Inferior parietal cortex (tissue), 1 donor: Measurements from ENCODE around the gene VSIG4.

Source experiments
- DNase-seq: peaks from one replicate; pipeline ENCODE4 v3.0.0-alpha.2; 2016; ENCODE audit errors: extremely low spot score

Gene VSIG4

GRCh38 chrX:66024092-66024467, 15.8 kb downstream of the VSIG4 start:
- DNase-seq: no peak

GRCh38 chrX:66023385-66024091, 16.3 kb downstream of the VSIG4 start:
- DNase-seq: no peak

DNA sequence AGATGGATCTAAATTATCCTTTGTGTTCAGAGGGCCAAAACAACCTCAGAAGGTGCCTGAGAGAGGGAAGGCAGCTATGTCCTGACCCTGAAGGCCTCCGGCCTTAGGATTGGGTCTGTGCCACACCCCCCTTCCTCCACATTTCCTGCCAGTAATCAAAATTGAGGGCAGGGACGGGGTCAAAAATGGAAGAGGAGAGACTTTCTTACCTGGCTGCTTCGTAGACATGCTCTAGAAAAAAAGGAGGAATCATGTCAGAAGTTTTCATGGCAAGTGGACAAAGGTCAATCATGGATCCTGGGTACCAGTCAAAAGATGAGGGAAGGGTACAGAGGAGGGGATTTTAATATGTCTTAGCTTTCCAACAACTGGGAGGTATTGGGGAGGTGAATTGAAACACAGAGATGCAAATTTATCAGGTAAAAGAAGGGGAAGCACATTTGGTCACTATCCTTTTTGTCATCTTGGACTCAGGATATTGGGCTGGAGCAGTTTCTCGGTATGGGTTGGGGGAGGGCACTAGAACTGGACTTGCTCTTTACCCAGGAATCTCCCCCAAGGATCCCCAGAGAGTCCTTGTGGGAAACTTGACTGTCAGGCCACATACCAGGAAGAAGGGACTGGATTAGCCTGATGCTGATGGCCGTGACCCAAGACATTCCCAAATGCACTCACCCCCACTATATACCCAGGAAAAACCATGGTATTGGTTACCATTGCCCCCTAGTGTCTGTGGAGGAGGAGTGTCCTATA, 17.1 kb downstream of the VSIG4 start:
- no peak for DNase-seq

- DNase-seq: no peak
Observed at GRCh38 chrX:66021765-66022631, 17.9 kb downstream of the VSIG4 start.

GRCh38 chrX:66021401-66021764, 18.5 kb downstream of the VSIG4 start:
- no peak for DNase-seq

DNA sequence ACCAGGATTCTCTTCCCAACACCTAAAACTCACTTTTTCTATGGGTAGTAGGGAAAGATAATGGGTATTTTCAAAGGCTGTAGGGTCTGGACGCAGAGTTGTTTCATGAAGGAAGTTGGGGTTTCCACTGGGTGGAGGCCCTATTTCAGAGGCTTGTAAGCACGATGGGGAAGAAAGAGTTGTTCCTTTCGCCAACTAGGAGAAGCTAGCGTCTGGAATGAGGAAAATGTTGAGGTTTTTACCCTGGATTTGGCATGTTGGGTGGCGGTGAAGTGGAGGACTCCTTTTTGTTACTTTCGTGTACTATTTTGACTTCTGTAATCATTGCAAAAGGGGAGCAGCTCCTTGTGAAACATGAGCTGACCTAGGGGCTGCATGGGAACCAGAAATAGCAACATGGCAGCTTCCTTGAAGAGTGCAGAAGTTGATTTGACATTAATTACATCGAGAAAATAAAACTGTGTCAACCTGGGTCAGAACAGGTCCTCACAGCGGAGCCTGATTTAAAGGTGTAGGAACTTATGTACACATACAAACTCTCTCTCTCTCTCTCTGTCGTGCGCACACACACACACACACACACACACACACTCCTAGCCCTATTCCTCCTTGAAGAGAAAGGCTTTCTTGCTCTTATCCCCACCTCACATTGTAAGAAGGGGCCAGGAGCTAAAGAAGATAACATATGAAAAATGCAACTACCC, 19.1 kb downstream of the VSIG4 start:
- DNase-seq: no peak

DNA sequence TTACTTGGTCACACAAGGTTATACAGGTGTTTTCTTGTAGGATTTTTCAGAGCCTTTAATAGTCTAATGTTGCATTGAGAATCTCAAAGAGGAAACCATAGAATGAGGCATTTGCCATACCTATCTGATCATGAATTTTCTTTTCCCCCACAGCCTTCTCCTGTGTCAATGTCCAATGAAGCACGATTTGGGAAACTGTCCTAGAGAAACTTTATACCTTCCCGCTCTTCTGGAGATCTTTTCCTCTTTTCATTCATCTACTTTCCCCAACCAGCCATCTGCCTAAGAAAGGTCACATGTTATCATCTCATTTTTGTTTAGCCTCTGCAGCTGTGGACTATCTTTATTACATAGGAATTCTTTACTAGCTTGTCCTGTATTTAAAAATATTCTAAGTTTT, 19.9 kb downstream of the VSIG4 start:
- DNase-seq: no peak

DNA sequence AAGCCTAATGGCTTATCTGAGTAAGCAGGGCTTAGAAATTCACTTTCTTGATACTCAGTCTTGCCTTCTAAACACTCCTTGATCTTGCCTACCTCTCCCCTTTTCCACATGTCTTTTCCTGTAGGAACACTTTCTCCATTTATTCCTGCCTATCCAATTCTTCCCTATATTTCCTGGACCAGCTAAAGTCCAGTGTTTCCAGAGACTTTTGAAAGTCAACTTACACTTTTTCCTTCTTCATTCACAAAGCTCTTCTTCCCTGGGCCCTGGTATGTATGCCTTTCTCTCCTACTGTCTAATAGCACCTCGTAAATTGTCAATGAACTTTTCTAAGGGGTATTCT, 20.6 kb downstream of the VSIG4 start:
- DNase-seq: no peak

- DNase-seq: no peak
Observed at GRCh38 chrX:66018585-66019309, 21.1 kb downstream of the VSIG4 start.

- DNase-seq: no peak
Observed at GRCh38 chrX:66017659-66018170, 22.2 kb downstream of the VSIG4 start.

DNA sequence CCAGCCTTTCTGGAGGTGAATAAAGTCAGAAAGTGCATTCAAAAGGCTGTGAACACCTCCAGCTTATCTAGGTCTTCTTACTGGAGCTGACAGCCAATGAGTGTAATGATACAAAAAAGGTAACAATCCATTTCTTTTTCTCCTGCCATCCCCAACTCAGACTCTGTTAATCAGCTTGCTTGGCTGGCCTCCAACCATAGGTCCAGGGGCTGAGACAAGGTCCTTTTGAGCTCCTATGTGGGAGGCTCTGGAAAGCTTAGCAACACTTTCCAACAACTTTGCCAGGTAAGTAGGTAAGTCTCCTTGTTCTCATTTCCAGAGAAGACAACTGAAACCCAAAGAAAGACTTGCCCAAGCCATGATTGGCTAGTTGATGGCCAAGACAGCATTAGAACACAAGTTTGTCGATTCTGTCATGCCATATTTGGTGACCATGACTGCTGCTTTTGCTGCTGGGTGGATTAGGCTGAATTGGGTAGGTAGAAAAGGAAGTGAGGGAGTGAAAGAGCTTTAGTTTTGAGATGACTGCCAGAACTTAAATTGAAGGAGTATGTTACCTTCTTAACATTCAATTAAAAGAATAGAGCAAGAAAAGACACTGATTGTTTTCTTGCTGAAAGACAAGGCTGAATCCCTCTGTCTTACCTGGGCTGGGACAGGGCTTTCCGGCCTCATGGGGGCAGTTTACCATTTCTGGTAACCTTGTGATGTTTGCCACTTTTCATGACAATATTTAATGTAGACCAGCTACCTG, 22.8 kb downstream of the VSIG4 start:
- no peak for DNase-seq

- DNase-seq: no peak
Observed at GRCh38 chrX:66015900-66016689, 23.8 kb downstream of the VSIG4 start.

DNA sequence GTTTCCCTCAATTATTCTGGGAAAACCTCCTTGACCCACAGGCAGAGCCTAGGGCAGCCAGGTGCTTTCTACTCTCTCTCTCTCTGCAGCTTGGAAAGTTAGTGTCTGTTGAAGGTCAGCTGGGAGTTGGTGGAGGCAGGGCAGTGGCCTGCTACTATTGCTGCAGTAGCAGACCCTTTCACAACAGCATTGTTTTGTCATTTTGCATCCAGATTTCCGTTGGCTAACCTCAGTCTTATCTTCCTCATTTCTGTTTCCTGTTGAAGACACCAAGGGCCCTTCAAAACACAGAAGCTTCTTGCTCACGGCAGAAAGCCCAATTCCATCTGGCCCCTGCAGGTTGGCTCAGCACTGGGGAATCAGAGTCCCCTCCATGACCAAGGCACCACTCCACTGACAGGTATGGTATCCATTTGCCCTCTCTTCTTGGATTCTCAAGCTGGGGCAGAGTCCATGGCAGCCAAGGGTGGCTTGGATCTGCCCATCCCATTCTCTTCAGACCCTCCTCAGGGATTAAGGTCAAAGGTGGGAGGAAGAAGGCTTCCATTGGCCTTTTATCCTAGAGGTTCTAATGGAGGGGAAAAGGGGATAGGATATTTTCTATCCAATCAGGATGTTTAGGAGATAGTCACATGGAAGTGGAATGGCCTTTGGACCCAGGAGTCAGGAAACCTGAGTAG, 24.6 kb downstream of the VSIG4 start:
- peak; percentile 7 for DNase-seq

- no peak for DNase-seq
Observed at GRCh38 chrX:66014556-66014955, 25.3 kb downstream of the VSIG4 start.

GRCh38 chrX:66014084-66014483, 25.8 kb downstream of the VSIG4 start:
- DNase-seq: no peak

GRCh38 chrX:66013194-66013816, 26.6 kb downstream of the VSIG4 start:
- DNase-seq: no peak

- no peak for DNase-seq
Observed at GRCh38 chrX:66012094-66012534, 27.8 kb downstream of the VSIG4 start.

DNA sequence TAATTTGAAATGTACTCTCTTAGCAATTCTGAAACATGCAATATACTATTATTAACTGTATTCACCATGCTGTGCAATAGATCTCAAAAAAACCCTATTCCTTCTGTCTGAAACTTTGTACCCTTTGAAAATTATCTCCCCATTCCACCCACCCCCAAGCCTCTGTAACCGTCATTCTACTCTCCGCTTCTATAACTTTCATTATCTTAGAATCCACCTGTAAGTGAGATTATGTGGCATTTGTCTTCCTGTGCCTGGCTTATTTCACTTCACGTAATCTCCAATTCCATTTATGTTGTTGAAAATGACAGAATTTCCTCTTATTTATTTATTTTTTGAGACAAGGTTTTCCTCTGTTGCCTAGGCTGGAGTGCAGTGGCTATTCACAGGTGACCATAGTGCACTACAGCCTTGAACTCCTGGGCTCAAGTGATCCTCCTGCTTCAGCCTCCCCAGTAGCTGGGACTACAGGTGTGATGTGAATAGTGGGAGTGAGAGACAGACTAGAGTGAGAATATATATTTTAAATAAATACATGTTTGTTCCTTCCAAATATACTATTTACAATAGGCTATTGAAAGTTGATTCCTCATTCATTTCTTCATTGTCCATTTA, 30.5 kb downstream of the VSIG4 start:
- DNase-seq: no peak
